HG02973 (cell line): Measurements from ENCODE around the gene CD47.
A peak's percentile ranks its signal among the peaks of the same experiment; 100 is the strongest.

Experiments
- ATAC-seq: cut with Tn5 transposase; IDR thresholded peaks from one replicate; pipeline ENCODE4 v1.9.1; 2021; ENCODE audit warnings: moderate library complexity; ENCODE audit not compliant: unreplicated experiment

The CD47 gene

GRCh38 chr3:108117241-108117775 lies 26.5 kb upstream of the CD47 start:
- no peak for ATAC-seq

DNA sequence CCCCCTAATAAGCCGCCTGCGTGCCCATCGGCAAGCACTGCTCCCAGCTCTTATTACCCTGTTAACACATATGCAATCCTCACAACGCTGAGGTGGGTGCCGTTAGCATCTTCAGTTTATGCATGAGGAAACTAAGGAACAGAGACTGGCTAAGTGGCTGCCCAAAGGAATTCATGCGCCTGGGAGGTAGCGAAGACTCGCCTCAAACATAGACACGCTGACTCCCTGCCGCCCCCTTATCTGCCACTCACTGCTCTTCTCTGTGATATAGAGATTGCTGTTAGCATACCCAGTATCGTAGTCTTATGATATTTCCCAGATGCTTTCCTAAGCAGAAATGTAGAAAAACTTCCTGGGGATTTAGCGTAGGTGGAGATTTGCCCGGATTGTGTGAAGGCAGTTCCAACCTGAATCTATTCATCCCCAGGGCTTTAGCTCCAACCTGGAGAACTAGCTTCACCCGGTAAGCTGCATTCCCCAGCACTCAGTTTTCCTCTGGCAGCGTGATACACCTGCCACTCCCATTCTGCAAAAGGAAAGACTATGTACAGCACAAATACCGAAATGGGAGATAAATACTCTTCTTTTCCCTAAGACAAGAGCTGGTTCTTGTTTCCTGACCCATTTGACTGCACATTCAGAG lies 23.7 kb upstream of the CD47 start:
- no peak for ATAC-seq

GRCh38 chr3:108113975-108114374 lies 23.1 kb upstream of the CD47 start:
- no peak for ATAC-seq

- no peak for ATAC-seq
Measured at GRCh38 chr3:108110934-108111333, 20.1 kb upstream of the CD47 start.

DNA sequence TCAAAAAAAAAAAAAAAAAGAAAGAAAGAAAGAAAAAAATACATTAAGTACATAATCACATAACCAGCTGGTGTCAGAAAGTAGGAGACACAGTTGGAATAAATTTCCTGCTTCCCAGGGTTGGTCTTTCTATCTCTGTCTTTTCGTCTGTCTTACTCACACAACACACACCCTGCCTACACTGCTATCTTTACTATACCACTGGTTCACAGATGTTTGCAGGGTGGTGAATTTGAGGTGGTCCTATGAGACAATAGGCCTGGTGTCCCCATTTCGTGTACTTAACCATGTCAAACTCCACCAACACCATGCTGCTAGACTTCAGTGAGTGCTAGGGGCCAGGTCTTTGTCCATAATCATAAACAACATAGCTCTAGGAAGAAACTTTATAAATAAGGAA lies 17.6 kb upstream of the CD47 start:
- ATAC-seq = no peak

GRCh38 chr3:108106449-108106848 lies 15.6 kb upstream of the CD47 start:
- ATAC-seq = no peak

GRCh38 chr3:108106031-108106430 lies 15.2 kb upstream of the CD47 start:
- ATAC-seq = no peak

- ATAC-seq = no peak
Measured at GRCh38 chr3:108103886-108104797, 13.3 kb upstream of the CD47 start.

DNA sequence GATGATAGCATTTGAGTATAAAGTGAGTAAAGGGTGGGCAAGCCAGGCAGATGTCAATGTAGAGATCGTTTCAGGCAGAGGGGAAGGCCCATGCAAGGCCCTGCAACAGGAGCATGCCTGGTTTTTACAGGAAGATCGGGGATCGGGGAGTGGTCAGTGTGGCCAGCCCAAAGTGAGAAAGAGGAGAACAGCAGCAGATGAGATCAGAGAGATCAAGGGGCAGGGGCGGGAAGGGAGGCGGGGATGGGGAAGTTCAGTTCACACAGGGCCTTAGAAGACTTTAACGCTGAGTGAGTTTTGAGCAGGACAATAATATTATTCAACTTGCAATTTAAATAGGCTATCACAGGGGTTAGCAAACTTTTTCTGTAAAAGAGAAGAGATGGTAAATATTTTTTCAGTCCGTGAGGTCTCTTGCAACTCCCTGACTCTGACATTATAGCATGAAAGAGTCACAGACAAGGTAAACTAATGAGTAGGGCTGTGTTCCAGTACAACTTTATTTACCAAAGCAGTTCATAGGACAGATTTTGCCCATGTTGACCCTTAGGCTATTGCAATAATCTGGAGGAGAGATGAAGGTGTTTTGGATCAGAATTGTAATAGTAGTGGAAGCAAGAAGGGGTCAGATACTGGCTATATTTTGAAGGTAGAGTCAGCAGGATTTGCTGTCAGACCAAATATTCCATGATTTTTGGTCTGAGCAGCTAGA lies 12.4 kb upstream of the CD47 start:
- no peak for ATAC-seq

DNA sequence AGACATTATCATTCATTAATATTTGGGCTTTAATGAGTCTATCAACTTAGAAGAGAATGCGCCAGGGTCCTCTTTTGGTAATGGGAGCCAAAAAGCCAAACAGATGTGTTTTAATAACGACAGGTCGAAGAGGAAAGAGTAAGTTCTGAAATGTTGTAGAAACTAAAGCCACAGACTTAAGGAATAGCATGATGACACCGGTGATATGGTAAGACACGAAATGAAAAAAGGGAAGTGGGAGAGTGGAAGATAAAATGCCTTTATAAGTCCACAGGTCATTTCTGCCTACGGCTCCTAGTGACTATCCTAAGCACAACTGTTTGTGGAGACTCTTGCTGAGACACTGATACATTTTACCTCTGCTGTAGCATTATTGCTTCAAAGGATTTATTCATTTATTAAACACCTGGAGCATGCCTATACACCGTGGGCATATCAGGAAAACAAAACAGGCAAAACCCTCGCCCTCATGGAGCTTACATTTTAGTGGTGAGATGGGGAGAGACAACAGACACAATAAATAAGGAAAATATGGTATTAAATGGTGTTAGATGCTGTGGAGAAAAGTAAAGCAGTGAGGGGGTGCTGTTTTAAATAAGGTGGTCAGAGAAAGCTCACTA lies 11.7 kb upstream of the CD47 start:
- ATAC-seq = no peak

- ATAC-seq = peak; percentile 90
Measured at GRCh38 chr3:108100906-108101660, 10.3 kb upstream of the CD47 start.

- ATAC-seq = no peak
Measured at GRCh38 chr3:108099679-108100428, 9.0 kb upstream of the CD47 start.

DNA sequence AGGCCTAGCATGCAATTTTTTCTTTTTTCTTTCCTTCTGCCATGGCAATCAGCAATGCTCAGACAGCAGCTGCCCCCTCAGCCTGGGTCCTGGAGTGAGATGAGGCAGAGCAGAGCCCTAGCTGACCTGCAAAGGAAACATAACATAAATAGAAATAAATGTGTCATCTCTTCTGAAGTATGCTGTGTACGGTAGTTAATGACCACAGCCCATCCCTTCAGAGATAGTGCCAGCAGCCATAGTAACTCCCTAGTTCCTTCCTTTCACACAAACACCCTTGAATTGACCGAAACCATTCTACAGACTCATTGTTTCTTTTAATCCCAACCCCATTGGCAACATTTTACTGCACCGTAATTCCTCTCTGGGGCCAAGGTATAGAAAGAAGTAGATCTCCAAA lies 8.4 kb upstream of the CD47 start:
- ATAC-seq = no peak

GRCh38 chr3:108098003-108098370 lies 7.2 kb upstream of the CD47 start:
- ATAC-seq = no peak

DNA sequence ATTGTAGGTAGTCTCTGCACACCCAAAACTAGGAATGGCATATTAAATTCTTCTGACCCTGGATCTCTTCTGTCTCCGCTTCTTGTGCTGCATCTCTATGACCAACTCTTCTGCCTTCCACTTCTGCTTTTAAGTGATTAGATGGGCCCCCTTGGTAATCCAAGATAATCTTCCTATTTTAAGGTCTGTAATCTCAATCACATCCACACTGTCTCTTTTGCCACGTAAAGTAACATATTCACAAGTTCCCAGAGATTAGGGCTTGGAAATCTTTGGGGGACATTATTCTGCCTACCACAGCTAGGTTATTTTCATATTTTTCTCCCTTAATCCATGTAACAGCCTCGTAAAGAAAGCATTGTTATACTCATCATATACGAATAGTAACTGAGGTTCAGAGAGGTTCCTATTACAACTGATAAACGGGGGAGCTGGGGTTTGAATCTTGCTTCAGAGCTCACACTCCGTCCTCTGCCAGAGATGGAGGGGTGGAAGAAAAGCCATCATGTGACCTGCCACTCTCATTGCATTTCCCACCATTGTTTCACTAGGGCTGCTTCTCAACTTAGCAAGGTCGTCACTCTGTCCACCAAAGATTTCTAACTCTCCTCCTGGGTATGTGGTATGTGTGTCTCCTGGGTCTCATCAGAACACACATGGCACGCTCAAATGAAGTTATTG lies 6.6 kb upstream of the CD47 start:
- no peak for ATAC-seq

- ATAC-seq = no peak
Measured at GRCh38 chr3:108096532-108097321, 5.9 kb upstream of the CD47 start.

DNA sequence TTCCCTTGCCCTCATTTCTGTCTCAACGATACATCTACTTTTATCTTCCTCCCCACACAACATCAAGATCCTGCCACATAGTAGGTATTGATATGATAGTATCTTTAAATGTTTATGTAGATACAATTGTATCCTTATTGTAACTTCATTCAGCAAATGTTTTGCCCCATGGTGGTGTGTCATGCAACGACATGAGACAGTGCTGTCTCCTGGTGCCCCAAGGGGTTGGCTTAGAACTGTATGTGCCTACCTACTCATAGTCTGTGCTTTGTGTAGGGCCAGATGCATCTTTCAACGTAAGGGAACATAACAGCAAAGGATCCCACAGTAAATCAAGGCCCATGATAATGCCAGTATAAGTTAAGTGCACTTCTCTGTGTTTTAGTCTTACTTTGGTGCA lies 2.8 kb upstream of the CD47 start:
- ATAC-seq = no peak

GRCh38 chr3:108093021-108093420 lies 2.2 kb upstream of the CD47 start:
- ATAC-seq = no peak
